Aorta (tissue), 5 donors: ENCODE data around the gene NCOA7. TPM values are rescaled to one million over a fixed set of nuclear protein-coding genes. Genes with fewer than 3 reads are reported as not detected.
"Not testable (repeated sequence)": the region's sequence is repeated elsewhere in the genome, so short reads cannot be mapped to it uniquely, and the experiment has no call there.

Source experiments
- ATAC-seq: fragments of 200-7000 bp; cut with Tn5 transposase; one replicate; pipeline ENCODE4 v1.9.1; 2022; ENCODE audit warnings: moderate library complexity; ENCODE audit not compliant: low FRiP score
- DNase-seq, 2 donors: peaks; one replicate each; pipeline ENCODE4 v3.0.0-alpha.2; 2020
- H3K27ac ChIP-seq, 2 donors: one replicate each; pipeline ENCODE4 v1.5.1; 2013; ENCODE audit warnings: low read length in 2 of 2, mild to moderate bottlenecking in 2 of 2, moderate library complexity in 2 of 2, control low read depth in 1 of 2, inconsistent platforms in 1 of 2, low read depth in 1 of 2
- H3K27me3 ChIP-seq, 2 donors: one replicate each; pipeline ENCODE4 v1.6.1; 2013; ENCODE audit warnings: control low read depth in 1 of 2, low read length in 1 of 2, mild to moderate bottlenecking in 1 of 2, moderate library complexity in 1 of 2; ENCODE audit not compliant: insufficient read depth in 2 of 2, control insufficient read depth in 1 of 2
- H3K36me3 ChIP-seq, 2 donors: one replicate each; pipeline ENCODE4 v1.6.1; 2013; ENCODE audit warnings: control low read depth in 1 of 2, low read length in 1 of 2, mild to moderate bottlenecking in 1 of 2; ENCODE audit not compliant: insufficient read depth in 2 of 2, control insufficient read depth in 1 of 2
- H3K4me1 ChIP-seq, 2 donors: one replicate each; pipeline ENCODE4 v1.6.1; 2013; ENCODE audit warnings: low read length in 2 of 2, control low read depth in 1 of 2, mild to moderate bottlenecking in 1 of 2, moderate library complexity in 1 of 2; ENCODE audit not compliant: insufficient read depth in 2 of 2, control insufficient read depth in 1 of 2
- H3K4me3 ChIP-seq, 2 donors: one replicate each; pipeline ENCODE4 v1.5.1; 2013; ENCODE audit warnings: low read length in 2 of 2, control low read depth in 1 of 2, mild to moderate bottlenecking in 1 of 2
- H3K9me3 ChIP-seq: one replicate; pipeline ENCODE4 v1.6.1; 2013; ENCODE audit warnings: mild to moderate bottlenecking, low read length; ENCODE audit not compliant: control insufficient read depth
- WGBS, 2 donors: extraction: QIAGEN DNeasy Blood & Tissue Kit; methylation state at CpG; one replicate each; pipeline ENCODE4 v1.1.7; 2013; 5-methylcytosine and 5-hydroxymethylcytosine counted together
- intact Hi-C, 2 donors: fragments of 100-400 bp; cut with DNase I; formaldehyde crosslinking; loops; one replicate each; pipeline versions ENCODE4 v1.14.2 to v1.15.0; 2022
- polyA plus RNA-seq, 2 donors: library from polyadenylated mRNA; stranded (reverse); fragments of 200-250 nt; gene quantifications; one replicate each; pipeline ENCODE4 v1.2.3, GENCODE V29; 2013
- total RNA-seq, 2 donors: library from RNA; stranded (reverse); fragmentation: NEBNext Ultra II Directional; extraction: Animal tissue kit (Norgen Biotek cat#: 25700); gene quantifications; one replicate each; pipeline ENCODE4 v1.2.1, GENCODE V29; 2021
- donor health status: healthy with polysubstance abuse.
- donor health status: Bipolar disorder and iron deficiency.
- donor health status: DM: no; HTN: no; CAD: no.
- donor health status: DM: no; HTN: no; CAD: no.
- donor health status: DM: yes; HTN: yes; CAD: no.

The NCOA7 gene
- total and polyA plus RNA-seq, 4 donors: 12.3 to 82.1 (median 40.3) TPM

GRCh38 chr6:125765944-125766343 lies 24.8 kb upstream of the NCOA7 start:
- no peak overlapping the region for H3K4me3 ChIP-seq
- H3K27ac ChIP-seq: peak overlapping the region in 1 of 2 donors; percentile 25
- H3K27me3 ChIP-seq: no peaks in the 10 kb centered on the region
- intact Hi-C loops: loop anchor here in 1 of 2 donors (2.0 to 5.0 kb wide), 2 partner anchors 453 to 614 kb away; partner anchors contain the start of gene TPD52L1
- peaks cover 0 to 2% of the 10 kb centered on the region in 2 donors for H3K4me1 ChIP-seq
- DNase-seq (no peak), ATAC-seq (peak; percentile 41)
- no peaks in the 10 kb centered on the region for H3K36me3 ChIP-seq
- no peaks in the 10 kb centered on the region for H3K9me3 ChIP-seq
- 4 to 8% methylated on average over 1 of the region's 1 CpG for WGBS, 2 donors

DNA sequence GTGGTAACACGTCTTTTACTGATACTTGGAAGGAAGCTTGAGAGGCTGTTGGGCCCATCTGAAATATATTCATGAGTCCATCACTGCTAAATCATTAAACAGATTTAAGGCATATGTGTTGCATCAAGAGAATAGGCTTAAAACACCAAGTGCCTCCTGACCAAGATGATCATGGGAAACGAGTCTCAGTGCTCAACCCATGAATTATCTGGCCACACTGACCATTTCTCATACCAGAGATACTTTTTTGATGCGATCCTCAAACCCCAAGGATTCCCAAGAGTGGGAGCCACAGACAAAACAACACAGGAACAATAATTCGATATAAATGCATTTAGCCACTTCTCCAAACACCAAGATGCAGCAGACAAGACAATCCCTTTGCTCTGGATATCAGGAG lies 24.1 kb upstream of the NCOA7 start:
- no peak for DNase-seq
- peak overlapping the region in 1 of 2 donors; percentile 38 for H3K27ac ChIP-seq
- H3K27me3 ChIP-seq: no peaks in the 10 kb centered on the region
- H3K36me3 ChIP-seq: no peaks in the 10 kb centered on the region
- no peak for ATAC-seq
- no peak overlapping the region for H3K4me3 ChIP-seq
- no peaks in the 10 kb centered on the region for H3K9me3 ChIP-seq
- H3K4me1 ChIP-seq: peaks cover 0 to 2% of the 10 kb centered on the region in 2 donors
- intact Hi-C loops: loop anchor here in 1 of 2 donors (5.0 kb wide), 1 partner anchor 614 kb away; the partner anchor contains the start of gene TPD52L1
- WGBS, 2 donors: 53 to 57% methylated on average over 4 of the region's 4 CpGs

- WGBS, 2 donors: 44 to 50% methylated on average over 6 of the region's 6 CpGs
- Histone ChIP-seq H3K4me1 (peaks cover 0 to under 1% of the 10 kb centered on the region in 2 donors), H3K36me3 (no peaks in the 10 kb centered on the region), H3K27ac (peak overlapping the region in 1 of 2 donors; percentile 71), H3K4me3 (no peak overlapping the region), H3K27me3 (no peaks in the 10 kb centered on the region), H3K9me3 (no peaks in the 10 kb centered on the region)
- ATAC-seq: no peak
- no peak for DNase-seq
- intact Hi-C loops: loop anchor here (2.0 to 5.0 kb wide), 2 partner anchors 458 to 617 kb away; partner anchors contain the start of gene TPD52L1 (in 1 of the 2)
Measured at GRCh38 chr6:125769147-125769783, 21.5 kb upstream of the NCOA7 start.

GRCh38 chr6:125773387-125774341 lies 17.1 kb upstream of the NCOA7 start:
- no peaks in the 10 kb centered on the region for H3K36me3 ChIP-seq
- no peak for ATAC-seq
- no peaks in the 10 kb centered on the region for H3K9me3 ChIP-seq
- H3K27ac ChIP-seq: no peak overlapping the region
- H3K4me3 ChIP-seq: no peak overlapping the region
- no peaks in the 10 kb centered on the region for H3K4me1 ChIP-seq
- intact Hi-C loops: no loop called here
- no peaks in the 10 kb centered on the region for H3K27me3 ChIP-seq
- 91 to 92% methylated on average over 4 of the region's 4 CpGs for WGBS, 2 donors
- no peak for DNase-seq

GRCh38 chr6:125776107-125776826 lies 14.5 kb upstream of the NCOA7 start:
- DNase-seq, H3K4me1 ChIP-seq, H3K4me3 ChIP-seq, H3K36me3 ChIP-seq, H3K27ac ChIP-seq, ATAC-seq, intact Hi-C loops, H3K27me3 ChIP-seq, H3K9me3 ChIP-seq: not testable (repeated sequence)
- WGBS, 2 donors: 88% methylated on average over 13 to 14 of the region's 14 CpGs

DNA sequence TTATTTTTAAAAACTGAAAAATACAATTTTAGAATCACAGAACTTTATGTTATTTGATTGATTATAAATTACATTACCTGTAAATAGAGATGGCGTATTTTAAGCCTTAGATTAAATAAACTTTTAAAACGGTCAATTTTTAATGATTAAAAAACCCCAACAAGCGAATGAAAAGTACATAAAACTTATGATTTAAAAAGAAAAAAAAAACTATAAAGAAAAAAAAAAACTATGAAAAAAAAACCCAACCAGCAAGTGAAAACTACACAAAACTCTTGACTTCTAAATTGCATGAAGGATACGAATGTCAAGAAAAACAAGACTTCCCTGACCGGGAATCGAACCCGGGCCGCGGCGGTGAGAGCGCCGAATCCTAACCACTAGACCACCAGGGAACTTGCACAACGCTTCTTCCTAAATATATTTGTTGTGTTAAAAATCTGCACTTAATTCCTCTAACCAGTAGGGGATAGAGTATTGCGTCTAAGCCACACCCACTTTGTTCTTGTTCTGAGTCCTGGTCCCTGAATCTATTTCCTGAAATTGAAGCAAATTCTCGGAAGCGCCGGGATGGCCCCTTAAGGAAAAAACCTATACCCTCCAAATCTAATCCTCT lies 10.7 kb upstream of the NCOA7 start:
- H3K27me3 ChIP-seq: no peaks in the 10 kb centered on the region
- H3K4me3 ChIP-seq: peak overlapping the region; percentile 84 to 93
- no peaks in the 10 kb centered on the region for H3K36me3 ChIP-seq
- ATAC-seq (peak; percentile 98), DNase-seq (peak; percentile 87 to 95)
- H3K4me1 ChIP-seq: no peaks in the 10 kb centered on the region
- peak overlapping the region in 1 of 2 donors; percentile 88 for H3K27ac ChIP-seq
- no peaks in the 10 kb centered on the region for H3K9me3 ChIP-seq
- intact Hi-C loops: loop anchor here (2.0 to 5.0 kb wide), 2 partner anchors 177 kb away; partner anchors contain the start of gene HINT3 (in 2 of the 2)
- 14 to 15% methylated on average over 17 of the region's 17 CpGs for WGBS, 2 donors

DNA sequence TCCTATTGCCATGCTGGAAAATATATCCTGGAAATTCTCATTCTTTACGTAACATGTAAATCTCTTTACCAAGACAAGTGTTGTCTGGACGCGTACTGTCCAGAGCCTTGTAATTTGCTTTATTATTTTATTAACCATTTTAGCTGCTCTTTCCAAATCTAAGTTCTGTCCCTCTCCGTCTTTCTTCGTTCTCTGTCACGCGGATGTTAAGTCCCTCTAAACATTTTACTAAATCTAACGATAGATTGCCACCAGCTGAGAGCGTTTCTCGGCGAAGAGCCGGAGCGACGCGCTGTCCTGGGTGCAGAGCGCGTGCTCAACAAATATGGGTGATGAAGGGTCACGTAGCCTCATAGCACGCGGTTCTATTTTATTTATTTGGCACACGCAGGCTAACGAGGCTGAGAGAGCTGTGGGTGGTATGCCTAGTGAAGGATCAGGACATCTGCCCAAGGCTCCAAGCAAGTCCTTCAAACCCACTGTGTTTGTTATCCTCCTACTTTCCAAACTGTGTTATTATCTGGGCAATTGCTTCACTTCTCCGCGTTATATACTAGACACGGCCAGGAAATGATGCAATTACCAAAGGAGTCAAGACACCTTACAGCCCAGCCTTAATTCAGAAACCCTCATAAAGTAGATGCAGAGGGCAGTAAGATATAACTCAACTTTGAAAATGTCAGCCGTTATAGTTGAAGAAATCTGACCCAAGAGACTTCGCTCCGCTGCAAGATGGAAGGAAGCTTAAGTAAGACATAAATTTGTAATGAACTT lies 10.0 kb upstream of the NCOA7 start:
- Histone ChIP-seq H3K36me3 (no peaks in the 10 kb centered on the region), H3K4me1 (no peaks in the 10 kb centered on the region), H3K9me3 (no peaks in the 10 kb centered on the region), H3K4me3 (peak overlapping the region; percentile 84 to 93), H3K27ac (peak overlapping the region; percentile 46 to 88), H3K27me3 (no peaks in the 10 kb centered on the region)
- DNase-seq: peak; percentile 62 to 79
- ATAC-seq: peak; percentile 90
- intact Hi-C loops: loop anchor here (2.0 to 5.0 kb wide), 2 partner anchors 176 to 177 kb away; partner anchors contain the start of gene HINT3 (in 2 of the 2)
- 0 to 1% methylated on average over 28 of the region's 28 CpGs for WGBS, 2 donors
